ENCODE data around the gene LATS1.

LATS1 gene

GRCh38 chr6:149648148-149649145 lies 69.5 kb downstream of the LATS1 start, which contains the start of gene KATNA1:
TSS of gene KATNA1 (minus strand) at chr6:149648714. CDS start at chr6:149638547, 10,167 bp downstream.
- peak; percentile 90 for DNase-seq

GRCh38 chr6:149646599-149646998 lies 71.3 kb downstream of the LATS1 start:
- no peak for DNase-seq

DNA sequence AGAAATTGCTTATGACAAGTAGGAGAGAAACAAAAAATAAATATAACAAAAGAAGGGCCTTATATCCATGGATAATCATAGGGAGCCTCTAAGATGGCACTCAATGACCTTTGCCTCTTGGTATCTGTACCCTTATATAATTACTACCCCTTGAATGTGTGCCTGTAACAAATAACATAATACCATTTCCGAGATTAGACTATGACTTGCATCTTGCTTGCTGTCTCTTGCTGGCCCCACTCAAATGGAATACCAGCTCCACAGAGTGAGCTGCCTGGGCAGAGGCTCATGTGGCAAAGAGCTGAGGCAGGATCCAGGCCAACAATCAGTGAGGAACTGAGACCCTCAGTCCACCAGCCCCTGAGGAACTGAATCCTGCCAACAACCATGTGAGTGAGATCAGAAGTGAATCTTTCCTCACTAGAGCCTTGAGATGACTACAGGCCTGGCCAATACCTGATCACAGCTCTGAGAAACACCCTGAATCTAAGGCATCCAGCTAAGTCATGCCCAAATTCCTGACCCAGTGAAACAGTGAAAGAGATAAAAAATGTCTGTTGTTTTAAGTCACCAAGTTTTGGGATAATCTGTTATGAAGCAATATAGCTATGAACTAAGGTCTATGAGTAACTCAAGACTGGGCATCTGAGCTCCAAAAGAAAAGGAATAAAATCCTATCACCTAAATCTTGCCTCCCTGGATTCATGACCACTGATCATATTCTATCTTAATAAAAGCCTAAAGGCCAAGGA lies 74.9 kb downstream of the LATS1 start:
- peak; percentile 15 for DNase-seq

GRCh38 chr6:149636124-149636523 lies 81.8 kb downstream of the LATS1 start:
- no peak for DNase-seq

DNA sequence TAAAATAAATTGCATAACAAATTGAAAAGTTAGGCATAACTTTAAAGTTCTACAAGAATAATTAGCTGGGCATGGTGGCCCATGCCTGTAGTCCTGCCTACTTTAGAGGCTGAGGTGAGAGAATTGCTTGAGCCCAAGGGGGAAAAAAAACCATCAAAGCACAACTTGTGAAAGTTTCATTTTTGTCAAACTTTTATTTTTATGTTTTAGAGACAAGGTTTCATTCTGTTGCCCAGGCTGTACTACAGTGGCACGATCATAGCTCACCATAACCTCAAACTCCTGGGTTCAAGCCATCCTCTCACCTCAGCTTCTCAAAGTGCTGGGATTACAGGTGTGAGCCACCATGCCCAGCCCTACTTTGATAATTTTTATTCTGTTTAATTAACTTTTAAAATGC lies 83.6 kb downstream of the LATS1 start:
- no peak for DNase-seq

DNA sequence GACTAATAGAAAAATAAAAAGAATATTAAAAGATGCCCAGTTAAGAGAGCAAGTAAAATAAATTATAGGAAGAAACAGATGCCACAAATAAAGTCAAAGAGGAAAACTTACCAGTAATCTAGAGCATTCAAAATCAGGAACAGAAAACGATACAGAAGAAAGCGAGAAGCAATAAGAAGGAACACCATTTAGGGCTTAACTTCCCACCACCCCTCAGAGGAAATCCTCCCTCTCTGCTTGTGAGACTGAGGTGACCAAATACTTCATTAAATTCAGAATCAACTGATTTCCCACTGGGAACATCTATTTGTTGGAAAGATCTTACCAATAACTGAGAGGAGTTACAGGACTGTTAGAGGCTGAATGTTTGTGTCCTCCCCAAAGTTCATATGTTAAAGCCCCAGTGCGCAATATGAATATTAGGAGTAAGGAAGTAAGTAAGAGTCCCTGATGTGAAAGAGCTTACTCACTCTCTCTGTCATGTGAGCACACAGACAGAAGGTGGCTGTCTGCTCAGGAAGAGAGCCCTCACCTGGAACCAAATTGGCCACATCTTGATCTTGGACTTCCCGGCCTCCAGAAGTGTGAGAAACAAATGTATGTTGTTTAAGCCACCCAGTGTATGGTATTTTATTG lies 88.9 kb downstream of the LATS1 start:
- DNase-seq = peak; percentile 76

DNA sequence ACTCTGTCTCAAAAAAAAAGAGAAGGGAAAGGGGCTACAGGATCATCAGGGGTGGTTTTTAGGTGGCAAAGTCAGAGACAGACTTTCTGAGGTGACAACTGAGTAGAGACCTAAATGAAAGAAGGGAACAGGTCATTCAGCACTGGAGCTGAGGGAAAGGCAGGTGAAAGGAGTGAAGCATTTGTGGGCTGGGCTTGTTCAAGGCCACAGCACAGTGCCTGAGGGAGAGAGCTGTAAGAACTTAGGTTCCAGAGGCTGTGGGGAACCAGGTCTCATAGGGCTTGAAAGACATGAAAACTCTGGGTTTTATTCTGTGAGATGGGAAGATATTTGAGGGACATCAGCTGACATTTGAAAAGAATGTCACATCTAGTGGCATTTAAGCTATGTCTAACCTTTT lies 90.2 kb downstream of the LATS1 start:
- DNase-seq = no peak

- no peak for DNase-seq
Measured at GRCh38 chr6:149615805-149616204, 102.1 kb downstream of the LATS1 start.

DNA sequence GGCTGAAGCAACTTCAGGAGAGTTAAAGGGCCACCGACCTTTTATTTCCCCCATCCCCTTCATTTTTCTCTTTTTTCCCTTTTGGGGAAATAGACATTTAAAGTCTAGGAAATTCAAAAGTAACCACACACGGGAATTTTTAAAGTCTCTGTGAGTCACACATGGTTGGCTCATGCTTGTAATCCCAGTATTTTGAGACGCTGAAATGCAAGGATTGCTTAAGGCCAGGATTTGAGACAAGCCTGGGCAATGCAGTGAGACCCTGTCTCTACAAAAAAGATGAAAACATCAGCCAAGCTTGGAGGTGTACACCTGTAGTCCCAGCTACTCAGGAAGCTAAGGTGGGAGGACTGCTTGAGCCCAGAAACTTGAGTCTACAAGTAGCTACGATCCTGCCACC lies 103.6 kb downstream of the LATS1 start:
- DNase-seq = peak; percentile 14

- no peak for DNase-seq
Measured at GRCh38 chr6:149608381-149608982, 109.4 kb downstream of the LATS1 start.

Data from inflammatory macrophage treated with lipopolysaccharide for 4 hours (primary cell).